IMR-90 (cell line): Measurements from ENCODE around the gene RIMBP3C. TPM values are rescaled to one million over a fixed set of nuclear protein-coding genes. Genes with fewer than 3 reads are reported as not detected.

Experiments
- ATAC-seq: fragments of 200-7000 bp; cut with Tn5 transposase; 2 replicates; pipeline ENCODE4 v1.9.1; 2020; ENCODE audit warnings: low read depth, mild to moderate bottlenecking, moderate library complexity
- BruUV-seq: library from RNA; stranded (reverse); fragments of 400-500 nt; replicated peaks from 2 replicates; lab custom pipeline; 2021; lab: Mats Ljungman, UMichigan
- CTCF ChIA-PET: fragments of 300-600 bp; formaldehyde crosslinking; extraction: SDS; loops from one replicate; lab custom pipeline; 2021; ENCODE audit warnings: antibody characterized with exemption; lab: Yijun Ruan, JAX
- POLR2A ChIA-PET: fragments of 300-600 bp; sonication (Branson Sonifier 250); formaldehyde crosslinking; loops from one replicate; lab custom pipeline; 2022; ENCODE audit warnings: antibody characterized with exemption; ENCODE audit not compliant: unreplicated experiment; lab: Charles Lee
- DNase-seq: peaks from one replicate; pipeline ENCODE4 v3.0.0; 2013
- H2AFZ ChIP-seq: replicated peaks from 2 replicates; pipeline ENCODE3; 2013; ENCODE audit warnings: low read length, mild to moderate bottlenecking; ENCODE audit not compliant: poor library complexity
- H2AK5ac ChIP-seq: 2 replicates; pipeline ENCODE4 v1.6.1; 2013; ENCODE audit warnings: low read depth, low read length, inconsistent platforms
- H2AK9ac ChIP-seq: replicated peaks from 2 replicates; pipeline ENCODE3; 2013; ENCODE audit warnings: mild to moderate bottlenecking, low read depth, low read length, moderate library complexity; ENCODE audit not compliant: poor library complexity
- H2BK120ac ChIP-seq: 2 replicates; pipeline ENCODE4 v1.6.1; 2013; ENCODE audit warnings: low read depth, low read length, inconsistent platforms
- H2BK15ac ChIP-seq: 3 replicates; pipeline ENCODE4 v1.6.1; 2013; ENCODE audit warnings: low read depth, low read length, inconsistent platforms
- H2BK20ac ChIP-seq: 2 replicates; pipeline ENCODE4 v1.6.1; 2013; ENCODE audit warnings: low read depth, mild to moderate bottlenecking, inconsistent platforms, low read length, moderate library complexity
- H2BK5ac ChIP-seq: 2 replicates; pipeline ENCODE4 v1.6.1; 2013; ENCODE audit warnings: mild to moderate bottlenecking, low read depth, low read length, inconsistent platforms; ENCODE audit not compliant: poor library complexity, severe bottlenecking
- H3K14ac ChIP-seq: replicated peaks from 2 replicates; pipeline ENCODE4 v1.6.1; 2013; ENCODE audit warnings: low read depth, low read length, inconsistent platforms
- H3K18ac ChIP-seq: 2 replicates; pipeline ENCODE4 v1.6.1; 2013; ENCODE audit warnings: low read depth, low read length, control low read depth
- H3K23ac ChIP-seq: 2 replicates; pipeline ENCODE4 v1.6.1; 2013; ENCODE audit warnings: low read depth, low read length, inconsistent platforms
- H3K27ac ChIP-seq: 2 replicates; pipeline ENCODE4 v1.5.1; 2013; ENCODE audit warnings: mild to moderate bottlenecking, control low read depth, low read length; ENCODE audit not compliant: insufficient read depth
- H3K27me3 ChIP-seq: 2 replicates; pipeline ENCODE4 v1.6.1; 2013; ENCODE audit warnings: low read length; ENCODE audit not compliant: control insufficient read depth, insufficient read depth
- H3K36me3 ChIP-seq: 2 replicates; pipeline ENCODE4 v1.6.1; 2013; ENCODE audit warnings: low read length, mixed read lengths; ENCODE audit not compliant: control insufficient read depth, insufficient read depth
- H3K4ac ChIP-seq: 2 replicates; pipeline ENCODE4 v1.6.1; 2013; ENCODE audit warnings: low read depth, low read length, inconsistent platforms
- H3K4me1 ChIP-seq: 2 replicates; pipeline ENCODE4 v1.6.1; 2013; ENCODE audit warnings: low read length, mixed read lengths; ENCODE audit not compliant: control insufficient read depth, insufficient read depth
- H3K4me2 ChIP-seq: 2 replicates; pipeline ENCODE4 v1.6.1; 2013; ENCODE audit warnings: low read depth, mild to moderate bottlenecking, control low read depth, low read length, moderate library complexity
- H3K4me3 ChIP-seq: 2 replicates; pipeline ENCODE4 v1.5.1; 2013; ENCODE audit warnings: low read depth, mild to moderate bottlenecking, control low read depth, low read length, moderate library complexity; ENCODE audit not compliant: insufficient read depth
- H3K56ac ChIP-seq: 2 replicates; pipeline ENCODE4 v1.6.1; 2013; ENCODE audit warnings: low read length, inconsistent platforms; ENCODE audit not compliant: insufficient read depth; ENCODE audit errors: extremely low read depth
- H3K79me1 ChIP-seq, 2 experiments: 2 replicates each; pipeline ENCODE4 v1.6.1; 2013; ENCODE audit warnings: low read length in 2 of 2, inconsistent platforms in 1 of 2, low read depth in 1 of 2
- H3K9ac ChIP-seq: 2 replicates; pipeline ENCODE4 v1.6.1; 2013; ENCODE audit warnings: low read depth, low read length, control low read depth
- H3K9me1 ChIP-seq: 2 replicates; pipeline ENCODE4 v1.6.1; 2013; ENCODE audit warnings: low read length, inconsistent platforms; ENCODE audit not compliant: insufficient read depth
- H3K9me3 ChIP-seq: 2 replicates; pipeline ENCODE4 v1.6.1; 2013; ENCODE audit warnings: low read length; ENCODE audit not compliant: control insufficient read depth, insufficient read depth
- H4K20me1 ChIP-seq: 2 replicates; pipeline ENCODE4 v1.6.1; 2013; ENCODE audit warnings: low read length, inconsistent platforms; ENCODE audit not compliant: insufficient read depth
- H4K5ac ChIP-seq: 2 replicates; pipeline ENCODE4 v1.6.1; 2013; ENCODE audit warnings: mild to moderate bottlenecking, low read depth, low read length, control low read depth
- H4K8ac ChIP-seq, 2 experiments: 2 replicates each; pipeline ENCODE4 v1.6.1; 2013; ENCODE audit warnings: low read depth in 2 of 2, low read length in 2 of 2, control low read depth in 1 of 2, inconsistent platforms in 1 of 2
- H4K91ac ChIP-seq: 2 replicates; pipeline ENCODE4 v1.6.1; 2013; ENCODE audit warnings: low read depth, low read length, inconsistent platforms; ENCODE audit not compliant: insufficient read depth
- BHLHE40 ChIP-seq: fragments of 150-350 bp; IDR thresholded peaks from 2 replicates; pipeline ENCODE4 v1.6.1; 2016; ENCODE audit warnings: mild to moderate bottlenecking, low read depth, low read length
- CEBPB ChIP-seq: IDR thresholded peaks from 2 replicates; pipeline ENCODE4 v1.6.1; 2012; ENCODE audit warnings: low read depth, low read length, improper control_type of control experiment
- CHD1 ChIP-seq: IDR thresholded peaks from 2 replicates; pipeline ENCODE4 v1.6.1; 2012; ENCODE audit warnings: low read depth, low read length, improper control_type of control experiment
- FOS ChIP-seq: fragments of 150-350 bp; IDR thresholded peaks from 2 replicates; pipeline ENCODE4 v1.6.1; 2016; ENCODE audit warnings: low read depth, low read length
- MAFK ChIP-seq: IDR thresholded peaks from 2 replicates; pipeline ENCODE4 v1.6.1; 2012; ENCODE audit warnings: low read depth, low read length, improper control_type of control experiment
- MAZ ChIP-seq: IDR thresholded peaks from 2 replicates; pipeline ENCODE4 v1.6.1; 2012; ENCODE audit warnings: low read depth, mild to moderate bottlenecking, low read length, improper control_type of control experiment, moderate library complexity, borderline replicate concordance
- NFE2L2 ChIP-seq: fragments of 150-350 bp; IDR thresholded peaks from 2 replicates; pipeline ENCODE4 v1.6.1; 2016; ENCODE audit warnings: low read depth, mild to moderate bottlenecking, low read length
- POLR2A ChIP-seq: IDR thresholded peaks from 2 replicates; pipeline ENCODE4 v1.6.1; 2012; ENCODE audit warnings: mild to moderate bottlenecking, low read depth, low read length
- RAD21 ChIP-seq: IDR thresholded peaks from 2 replicates; pipeline ENCODE4 v1.6.1; 2012; ENCODE audit warnings: low read length, improper control_type of control experiment
- RCOR1 ChIP-seq: IDR thresholded peaks from 2 replicates; pipeline ENCODE4 v1.6.1; 2012; ENCODE audit warnings: mild to moderate bottlenecking, low read length, improper control_type of control experiment; ENCODE audit not compliant: insufficient replicate concordance
- RFX5 ChIP-seq: IDR thresholded peaks from 2 replicates; pipeline ENCODE4 v1.8.0; 2012; ENCODE audit warnings: low read depth, mild to moderate bottlenecking, low read length, moderate library complexity
- SMC3 ChIP-seq: fragments of 150-350 bp; IDR thresholded peaks from 2 replicates; pipeline ENCODE4 v1.6.1; 2016; ENCODE audit warnings: low read depth, mild to moderate bottlenecking, antibody characterized with exemption, low read length, moderate library complexity
- WGBS, 2 experiments: methylation state at CpG; one replicate each; pipeline versions ENCODE4 v1.1.5 to v1.1.7; 2013; ENCODE audit warnings: missing lambda C conversion rate in 2 of 2; ENCODE audit not compliant: insufficient read length in 1 of 2; ENCODE audit errors: extremely low coverage in 2 of 2; 5-methylcytosine and 5-hydroxymethylcytosine counted together
- dilution Hi-C: fragments of 300-500 bp; cut with HindIII; formaldehyde crosslinking; loops from one replicate; pipeline ENCODE4 v1.14.3; 2018; ENCODE audit warnings: low sequenced_read_pairs; ENCODE audit not compliant: unreplicated experiment
- in situ Hi-C: fragments of 300-500 bp; cut with MboI; formaldehyde crosslinking; loops from 3 replicates; pipeline ENCODE4 v1.14.3; 2019; ENCODE audit warnings: low sequenced_read_pairs, inconsistent platforms, mixed read lengths
- intact Hi-C: fragments of 100-400 bp; cut with micrococcal nuclease; formaldehyde crosslinking; loops from 2 replicates; pipeline ENCODE4 v1.10.0; 2022
- polyA plus RNA-seq, 3 experiments: library from polyadenylated mRNA; depleted of rRNA; stranded (reverse); fragments of >200 nt; gene quantifications; 2 replicates each; pipeline ENCODE4 v1.2.3, GENCODE V29; 2012; ENCODE audit warnings: low replicate concordance in 1 of 3
- total RNA-seq: library from RNA; depleted of rRNA; stranded (reverse); fragments of >200 nt; gene quantifications from 2 replicates; pipeline ENCODE4 v1.2.3, GENCODE V29; 2012
- TF ChIP-seq, protein P1 (sequence below): conservative IDR thresholded peaks from 2 replicates; pipeline ENCODE4 v1.5.1; 2012; ENCODE audit warnings: mild to moderate bottlenecking, low read depth, low read length, improper control_type of control experiment
- TF ChIP-seq, protein P2 (sequence below): fragments of 150-350 bp; IDR thresholded peaks from 2 replicates; pipeline ENCODE4 v1.6.1; 2017; ENCODE audit warnings: mild to moderate bottlenecking, antibody characterized with exemption, low read length, low read depth

The RIMBP3C gene
- total and polyA plus RNA-seq, 2 of the 4 experiments (the other 2 are of a cell fraction) = 0.05 to 0.36 TPM

DNA sequence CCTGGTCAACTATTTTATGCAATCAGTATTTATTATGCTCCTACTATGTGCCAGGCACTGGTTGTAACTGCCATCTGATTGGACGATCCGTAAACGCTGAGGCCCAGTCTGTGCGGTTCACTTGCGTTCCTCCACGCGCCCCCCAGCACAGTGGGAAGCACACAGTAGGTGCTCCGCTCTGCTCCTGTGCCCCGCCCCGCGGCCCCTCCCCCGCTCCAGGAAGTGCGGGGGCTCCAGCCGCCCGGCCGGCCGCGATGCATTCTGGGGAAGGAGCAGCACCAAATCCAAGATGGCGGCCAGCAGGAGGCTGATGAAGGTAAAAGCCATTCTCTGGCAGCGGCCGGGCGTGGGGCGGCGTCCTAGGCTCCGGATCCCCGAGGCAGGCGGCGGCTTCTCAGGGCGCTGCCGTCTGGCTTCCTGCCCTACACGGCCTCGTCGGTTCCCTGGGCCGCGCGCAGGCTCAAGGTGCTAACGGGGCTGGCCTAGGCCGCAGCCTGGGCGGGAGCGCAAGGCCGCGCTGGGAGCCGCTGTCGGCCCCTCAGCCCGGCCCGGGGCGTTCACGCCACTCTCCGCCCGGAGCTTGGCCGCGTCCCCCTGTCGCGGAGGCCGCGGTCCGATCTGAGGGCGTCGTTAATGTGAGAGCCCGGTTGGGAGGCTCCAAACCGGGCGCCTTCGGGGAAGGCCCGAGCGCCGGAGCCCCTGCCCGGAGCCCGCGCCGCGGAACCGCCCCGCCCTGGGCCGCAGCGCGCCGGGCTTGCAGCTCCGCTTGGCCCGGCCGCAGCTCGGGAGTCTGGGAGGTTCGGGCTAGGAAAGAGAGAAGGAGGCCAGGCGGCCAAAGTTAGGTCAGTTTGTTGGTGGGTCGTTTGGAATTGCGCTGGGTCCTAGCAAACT, 16.4 kb upstream of the RIMBP3C start, which contains the start of gene UBE2L3:
Gene UBE2L3, plus strand, starts transcription at position 259 of the 891 bp plus-strand sequence. Its CDS starts 31 bp downstream, at position 290.
- Histone ChIP-seq H3K9me1 (peaks cover 30% of the 10 kb centered on the region), H2AK5ac (peak within 1 kb of the TSS; percentile 99), H3K4ac (peak within 1 kb of the TSS; percentile 98), H3K9ac (peak within 1 kb of the TSS; percentile 94), H2BK20ac (no peak within 1 kb of the TSS), H4K20me1 (peaks cover 47% of the 10 kb centered on the region), H3K36me3 (no peaks in the 10 kb centered on the region), H2BK15ac (no peak within 1 kb of the TSS; the same call in 2 of the 3 replicates), H3K9me3 (no peaks in the 10 kb centered on the region), H3K27me3 (no peaks in the 10 kb centered on the region), H3K4me1 (peaks cover 7% of the 10 kb centered on the region), H3K18ac (peak within 1 kb of the TSS; percentile 74), H2BK5ac (peak within 1 kb of the TSS; percentile 90), H3K4me2 (peak within 1 kb of the TSS; percentile 99), H3K14ac (peak within 1 kb of the TSS; percentile 70), H3K56ac (peak within 1 kb of the TSS; percentile 90), H4K8ac (peak within 1 kb of the TSS; percentile 94 to 100), H3K23ac (peak within 1 kb of the TSS; percentile 90), H2AFZ (peak within 1 kb of the TSS; percentile 93), H3K27ac (peak within 1 kb of the TSS; percentile 98), H2BK120ac (no peak within 1 kb of the TSS), H3K4me3 (peak within 1 kb of the TSS; percentile 98), H4K5ac (peak within 1 kb of the TSS; percentile 98), H4K91ac (peak within 1 kb of the TSS; percentile 84), H2AK9ac (peak within 1 kb of the TSS; percentile 96), H3K79me1 (peaks cover 2 to 30% of the 10 kb centered on the region in 2 experiments; a peak in 3 of 4 replicates)
- CTCF ChIA-PET = interaction anchor here (1.2 kb wide), 1 partner anchor 61 kb away, joined by 3 read pairs; no protein-coding TSS in a partner anchor
- POLR2A ChIA-PET = no interaction called here
- peak; percentile 74 for DNase-seq
- peak; percentile 91 for ATAC-seq
- 1% methylated on average over 42 of the region's 85 CpGs; no CpG with 5 or more reads in 1 of the 2 experiments for WGBS, 2 experiments
- intact Hi-C loops = no loop called here
- BruUV-seq = no TSS peak
- in situ Hi-C loops = no loop called here
- dilution Hi-C loops = no loop called here
- TF ChIP-seq BHLHE40 (no peak), MAZ (peak; percentile 97), MAFK (no peak), RFX5 (no peak), CHD1 (peak; percentile 65; the same call in 1 of the 2 replicates), CEBPB (no peak), SMC3 (no peak), RAD21 (no peak), RCOR1 (no peak), FOS (no peak), POLR2A (peak; percentile 91), NFE2L2 (no peak)
- TF ChIP-seq, protein P1, sequence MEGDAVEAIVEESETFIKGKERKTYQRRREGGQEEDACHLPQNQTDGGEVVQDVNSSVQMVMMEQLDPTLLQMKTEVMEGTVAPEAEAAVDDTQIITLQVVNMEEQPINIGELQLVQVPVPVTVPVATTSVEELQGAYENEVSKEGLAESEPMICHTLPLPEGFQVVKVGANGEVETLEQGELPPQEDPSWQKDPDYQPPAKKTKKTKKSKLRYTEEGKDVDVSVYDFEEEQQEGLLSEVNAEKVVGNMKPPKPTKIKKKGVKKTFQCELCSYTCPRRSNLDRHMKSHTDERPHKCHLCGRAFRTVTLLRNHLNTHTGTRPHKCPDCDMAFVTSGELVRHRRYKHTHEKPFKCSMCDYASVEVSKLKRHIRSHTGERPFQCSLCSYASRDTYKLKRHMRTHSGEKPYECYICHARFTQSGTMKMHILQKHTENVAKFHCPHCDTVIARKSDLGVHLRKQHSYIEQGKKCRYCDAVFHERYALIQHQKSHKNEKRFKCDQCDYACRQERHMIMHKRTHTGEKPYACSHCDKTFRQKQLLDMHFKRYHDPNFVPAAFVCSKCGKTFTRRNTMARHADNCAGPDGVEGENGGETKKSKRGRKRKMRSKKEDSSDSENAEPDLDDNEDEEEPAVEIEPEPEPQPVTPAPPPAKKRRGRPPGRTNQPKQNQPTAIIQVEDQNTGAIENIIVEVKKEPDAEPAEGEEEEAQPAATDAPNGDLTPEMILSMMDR = no peak
- TF ChIP-seq, protein P2, sequence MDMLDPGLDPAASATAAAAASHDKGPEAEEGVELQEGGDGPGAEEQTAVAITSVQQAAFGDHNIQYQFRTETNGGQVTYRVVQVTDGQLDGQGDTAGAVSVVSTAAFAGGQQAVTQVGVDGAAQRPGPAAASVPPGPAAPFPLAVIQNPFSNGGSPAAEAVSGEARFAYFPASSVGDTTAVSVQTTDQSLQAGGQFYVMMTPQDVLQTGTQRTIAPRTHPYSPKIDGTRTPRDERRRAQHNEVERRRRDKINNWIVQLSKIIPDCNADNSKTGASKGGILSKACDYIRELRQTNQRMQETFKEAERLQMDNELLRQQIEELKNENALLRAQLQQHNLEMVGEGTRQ = no peak
